ENCODE results near the gene RGS17. TPM values are rescaled to one million over a fixed set of nuclear protein-coding genes. Genes with fewer than 3 reads are reported as not detected.

The RGS17 gene, protein sequence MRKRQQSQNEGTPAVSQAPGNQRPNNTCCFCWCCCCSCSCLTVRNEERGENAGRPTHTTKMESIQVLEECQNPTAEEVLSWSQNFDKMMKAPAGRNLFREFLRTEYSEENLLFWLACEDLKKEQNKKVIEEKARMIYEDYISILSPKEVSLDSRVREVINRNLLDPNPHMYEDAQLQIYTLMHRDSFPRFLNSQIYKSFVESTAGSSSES
- total RNA-seq, result 1 to 10 TPM in 1 of 3 donors, under 1 TPM in 2; 0.45 to 1.9 (median 0.55) TPM
- 3.3 TPM for total RNA-seq (2013)

DNA sequence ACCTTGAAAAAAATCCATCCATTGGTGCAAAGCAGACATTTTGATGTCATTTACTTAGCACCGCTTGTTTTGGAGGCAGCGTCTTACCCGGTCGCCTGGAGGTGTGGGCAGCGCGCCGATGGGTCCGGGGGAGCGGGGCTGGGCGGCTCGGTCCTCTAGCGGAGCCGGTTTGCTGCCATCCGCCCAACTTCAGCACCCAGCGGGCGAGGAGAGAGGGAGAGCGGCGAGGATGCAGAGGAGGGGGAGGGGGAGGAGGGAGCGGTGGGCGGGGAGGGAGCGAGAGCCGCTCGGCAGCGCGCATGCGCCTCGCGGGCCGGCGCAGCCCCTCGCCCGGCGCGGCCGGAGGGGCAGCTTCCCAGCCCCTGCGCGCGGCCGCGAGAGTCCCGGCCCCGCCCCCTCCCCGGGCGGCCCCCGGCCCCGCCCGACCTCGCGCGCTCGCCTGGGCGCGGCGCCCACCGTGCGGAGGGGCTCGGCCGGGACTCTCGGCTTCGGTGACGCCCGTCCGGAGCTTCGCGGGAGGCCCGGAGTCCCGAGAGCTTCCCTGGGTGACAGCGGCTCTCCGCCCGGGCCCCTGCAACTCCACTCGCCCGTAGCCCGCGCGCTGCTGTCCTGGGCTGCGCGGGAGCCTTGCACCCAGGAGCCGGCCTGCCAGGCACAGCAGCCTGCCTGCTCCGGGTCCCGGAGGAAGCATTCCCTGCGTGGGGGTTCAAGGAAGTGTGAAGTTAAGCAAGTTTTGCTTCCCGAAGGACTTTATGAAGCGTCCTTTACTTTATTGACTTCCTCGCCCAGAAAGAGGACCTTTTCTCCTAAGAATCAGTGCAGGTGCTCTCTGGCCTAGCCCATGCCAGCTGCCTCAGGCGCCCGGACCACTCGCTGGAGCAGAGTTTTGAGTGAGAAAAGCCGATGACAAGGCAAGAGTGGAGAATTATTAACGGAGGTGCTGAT, at the start of gene RGS17:
Gene RGS17 (minus strand): TSS at position 246 of the 945 bp plus-strand sequence. CDS start 87,264 bp downstream, outside the sequence.
- DNase-seq, result peak in 1 of 2 donors; percentile 59
- Histone ChIP-seq H3K9me3 (ENCODE audit: control insufficient read depth, insufficient read depth, low read length) (no peaks in the 10 kb centered on the region), H3K27me3 (ENCODE audit: control insufficient read depth, insufficient read depth, low read length) (peaks cover 16% of the 10 kb centered on the region), H3K36me3 (ENCODE audit: control insufficient read depth, insufficient read depth, low read length) (no peaks in the 10 kb centered on the region), H3K4me3 (ENCODE audit: low read length) (peak within 1 kb of the TSS; percentile 68), H3K4me1 (ENCODE audit: control insufficient read depth, insufficient read depth, low read length) (peaks cover 27% of the 10 kb centered on the region), H3K27ac (ENCODE audit: low read length) (peak within 1 kb of the TSS; percentile 38)
- H3K4me1 Mint-ChIP-seq, result peaks cover 43 to 46% of the 10 kb centered on the region in 2 donors
- H3K27me3 Mint-ChIP-seq (ENCODE audit: low read depth in 2 of 2), result peaks cover 20 to 24% of the 10 kb centered on the region in 2 donors
- ATAC-seq, result peak; percentile 67 to 70 (median 70)
- intact Hi-C loops (cut with micrococcal nuclease), result no loop called here
- no peaks in the 10 kb centered on the region for H3K9me3 Mint-ChIP-seq
- peaks cover 5% of the 10 kb centered on the region for H3K36me3 Mint-ChIP-seq
- H3K27ac Mint-ChIP-seq, result peak within 1 kb of the TSS in 1 of 2 donors; percentile 55
- TF ChIP-seq, protein P1, sequence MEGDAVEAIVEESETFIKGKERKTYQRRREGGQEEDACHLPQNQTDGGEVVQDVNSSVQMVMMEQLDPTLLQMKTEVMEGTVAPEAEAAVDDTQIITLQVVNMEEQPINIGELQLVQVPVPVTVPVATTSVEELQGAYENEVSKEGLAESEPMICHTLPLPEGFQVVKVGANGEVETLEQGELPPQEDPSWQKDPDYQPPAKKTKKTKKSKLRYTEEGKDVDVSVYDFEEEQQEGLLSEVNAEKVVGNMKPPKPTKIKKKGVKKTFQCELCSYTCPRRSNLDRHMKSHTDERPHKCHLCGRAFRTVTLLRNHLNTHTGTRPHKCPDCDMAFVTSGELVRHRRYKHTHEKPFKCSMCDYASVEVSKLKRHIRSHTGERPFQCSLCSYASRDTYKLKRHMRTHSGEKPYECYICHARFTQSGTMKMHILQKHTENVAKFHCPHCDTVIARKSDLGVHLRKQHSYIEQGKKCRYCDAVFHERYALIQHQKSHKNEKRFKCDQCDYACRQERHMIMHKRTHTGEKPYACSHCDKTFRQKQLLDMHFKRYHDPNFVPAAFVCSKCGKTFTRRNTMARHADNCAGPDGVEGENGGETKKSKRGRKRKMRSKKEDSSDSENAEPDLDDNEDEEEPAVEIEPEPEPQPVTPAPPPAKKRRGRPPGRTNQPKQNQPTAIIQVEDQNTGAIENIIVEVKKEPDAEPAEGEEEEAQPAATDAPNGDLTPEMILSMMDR (IDR thresholded peaks at IDR 0.05), result no peak
- peak within 1 kb of the TSS; percentile 90 for H3K4me3 Mint-ChIP-seq
- 5% methylated on average over 87 of the region's 89 CpGs for WGBS (ENCODE audit: insufficient coverage)

DNA sequence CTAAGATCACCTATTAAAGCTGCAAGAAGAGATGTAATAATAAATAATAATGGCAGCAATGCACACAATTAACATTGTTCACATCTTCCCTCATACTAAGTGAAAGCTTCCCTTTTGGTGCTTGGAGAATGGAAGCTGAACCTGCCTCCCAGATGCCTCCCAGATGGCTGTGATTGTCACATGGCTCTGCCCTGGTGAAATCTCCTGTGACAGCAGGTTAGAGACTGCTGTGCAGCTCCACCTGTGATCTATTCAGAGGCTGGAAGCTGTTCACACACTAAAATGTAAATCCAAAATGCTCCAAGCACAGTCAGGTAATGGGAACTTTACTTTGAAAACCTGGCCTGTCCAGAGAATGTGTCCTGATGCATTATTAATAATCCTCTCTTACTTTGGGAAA, 41.7 kb upstream of the RGS17 start:
- Mint-ChIP-seq H3K27ac (no peak overlapping the region), H3K9me3 (no peaks in the 10 kb centered on the region), H3K4me1 (no peaks in the 10 kb centered on the region), H3K4me3 (no peak overlapping the region), H3K27me3 (ENCODE audit: low read depth in 2 of 2) (peaks cover 9 to 18% of the 10 kb centered on the region in 2 donors), H3K36me3 (no peaks in the 10 kb centered on the region)
- no peaks in the 10 kb centered on the region for H3K9me3 ChIP-seq (ENCODE audit: control insufficient read depth, insufficient read depth, low read length)
- TF ChIP-seq, protein P1 (IDR thresholded peaks at IDR 0.05), result no peak
- intact Hi-C loops (cut with micrococcal nuclease), result no loop called here
- DNase-seq (no peak), ATAC-seq (no peak)
- no peak overlapping the region for H3K4me3 ChIP-seq (ENCODE audit: low read length)
- no peaks in the 10 kb centered on the region for H3K27me3 ChIP-seq (ENCODE audit: control insufficient read depth, insufficient read depth, low read length)
- H3K36me3 ChIP-seq (ENCODE audit: control insufficient read depth, insufficient read depth, low read length), result no peaks in the 10 kb centered on the region
- H3K4me1 ChIP-seq (ENCODE audit: control insufficient read depth, insufficient read depth, low read length), result no peaks in the 10 kb centered on the region
- H3K27ac ChIP-seq (ENCODE audit: low read length), result no peak overlapping the region

DNA sequence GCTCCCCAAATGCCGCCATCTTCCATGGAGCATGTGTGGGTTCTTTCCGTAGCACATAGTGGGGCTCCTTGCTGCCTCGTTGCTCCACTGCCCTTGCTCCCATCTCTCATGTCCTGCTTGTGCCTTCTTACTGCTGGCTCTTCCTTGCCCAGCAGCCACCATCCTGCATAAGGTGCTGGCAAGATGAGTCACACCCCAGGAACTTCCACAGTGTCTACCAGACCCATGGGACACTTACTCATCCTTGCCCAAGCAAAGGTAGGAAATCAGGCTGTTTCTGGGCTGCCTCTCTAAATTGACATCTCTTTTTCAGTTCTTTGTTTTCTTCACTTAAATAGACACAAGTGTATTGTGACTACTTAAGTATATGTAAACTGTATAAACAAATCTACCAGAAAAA, 39.4 kb upstream of the RGS17 start:
- TF ChIP-seq, protein P1 (IDR thresholded peaks at IDR 0.05), result no peak

More for the DNA sequence above, 39.4 kb upstream of the RGS17 start:
- Mint-ChIP-seq H3K9me3 (no peaks in the 10 kb centered on the region), H3K4me1 (no peaks in the 10 kb centered on the region), H3K27me3 (ENCODE audit: low read depth in 2 of 2) (peaks cover 10 to 14% of the 10 kb centered on the region in 2 donors), H3K36me3 (no peaks in the 10 kb centered on the region), H3K27ac (no peak overlapping the region), H3K4me3 (no peak overlapping the region)
- ATAC-seq (no peak), DNase-seq (no peak)
- H3K9me3 ChIP-seq (ENCODE audit: control insufficient read depth, insufficient read depth, low read length), result no peaks in the 10 kb centered on the region
- no peaks in the 10 kb centered on the region for H3K36me3 ChIP-seq (ENCODE audit: control insufficient read depth, insufficient read depth, low read length)
- intact Hi-C loops (cut with micrococcal nuclease), result no loop called here
- WGBS (ENCODE audit: insufficient coverage), result 53% methylated on average over 3 of the region's 3 CpGs
- H3K4me1 ChIP-seq (ENCODE audit: control insufficient read depth, insufficient read depth, low read length), result no peaks in the 10 kb centered on the region
- H3K27me3 ChIP-seq (ENCODE audit: control insufficient read depth, insufficient read depth, low read length), result no peaks in the 10 kb centered on the region
- no peak overlapping the region for H3K27ac ChIP-seq (ENCODE audit: low read length)
- no peak overlapping the region for H3K4me3 ChIP-seq (ENCODE audit: low read length)
